Gastrocnemius medialis (tissue), 4 donors: Measurements from ENCODE around the gene SELENOF.

Source experiments
- CTCF ChIP-seq, 5 experiments: fragments of 450-650 bp in 3 of 5; fragments of 200-600 bp in 2 of 5; sonication (generic) in 2 of 5; IDR thresholded peaks in 4 of 5; conservative IDR thresholded peaks in 1 of 5; 1 replicate in 4 of 5; 2 replicates in 1 of 5; pipeline ENCODE4 v1.5.1; 2016 to 2019; ENCODE audit warnings: antibody characterized with exemption in 5 of 5, mild to moderate bottlenecking in 3 of 5, moderate library complexity in 3 of 5
- POLR2A ChIP-seq, 2 donors: fragments of 450-650 bp; IDR thresholded peaks; one replicate each; pipeline ENCODE4 v1.6.1; 2017; ENCODE audit warnings: antibody characterized with exemption in 2 of 2, mild to moderate bottlenecking in 2 of 2, moderate library complexity in 2 of 2

DNA sequence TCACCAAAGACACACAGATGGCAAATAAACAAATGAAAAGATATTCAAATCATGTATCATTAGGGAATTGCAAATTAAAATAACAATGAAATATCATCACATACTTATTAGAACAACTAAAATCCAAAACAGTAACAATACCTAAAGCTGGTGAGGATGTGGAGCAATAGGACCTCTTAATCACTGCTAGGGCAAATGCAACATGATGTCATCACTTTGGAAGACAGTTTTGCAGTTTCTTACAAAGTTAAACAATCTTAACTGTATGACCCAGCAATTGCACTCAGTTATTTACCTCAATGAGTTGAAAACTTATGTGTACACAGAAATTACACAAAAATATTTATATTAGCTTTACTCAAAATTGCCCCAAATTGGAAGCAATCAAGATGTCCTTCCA, 47.3 kb downstream of the SELENOF start:
- TF ChIP-seq POLR2A (IDR thresholded peaks at IDR 0.05) = no peak
- TF ChIP-seq CTCF (IDR thresholded peaks at IDR 0.05 in 4 of 5, conservative IDR thresholded peaks at IDR 0.05 in 1 of 5) = no peak
